H1 (cell line): ENCODE measurements around the gene GRIK1. TPM values are rescaled to one million over a fixed set of nuclear protein-coding genes. Genes with fewer than 3 reads are reported as not detected.

Experiments
- CTCF ChIA-PET: fragments of 300-600 bp; sonication (Branson Sonifier 250); formaldehyde crosslinking; loops from one replicate; lab custom pipeline; 2021; ENCODE audit not compliant: partially characterized antibody; lab: Charles Lee
- POLR2A ChIA-PET: fragments of 300-600 bp; sonication (Branson Sonifier 250); formaldehyde crosslinking; loops from one replicate; lab custom pipeline; 2021; ENCODE audit warnings: inconsistent platforms; ENCODE audit not compliant: partially characterized antibody; lab: Charles Lee
- DNase-seq, 2 experiments: peaks; one replicate each; pipeline versions ENCODE4 v3.0.0 to v3.0.0-alpha.2; 2010 to 2022; ENCODE audit warnings: low spot score in 2 of 2, low read depth in 1 of 2, mixed read lengths in 1 of 2
- FAIRE-seq: peaks from 2 replicates; lab custom pipeline; 2011; peaks lifted over from hg19 to GRCh38; lab: Jason Lieb, UNC
- H2AFZ ChIP-seq: 2 replicates; pipeline ENCODE4 v1.8.1; 2012; ENCODE audit warnings: low read length, inconsistent platforms
- H2AK5ac ChIP-seq: 2 replicates; pipeline ENCODE4 v1.6.1; 2013; ENCODE audit warnings: low read depth, low read length
- H2BK120ac ChIP-seq: replicated peaks from 2 replicates; pipeline ENCODE3; 2013; ENCODE audit warnings: low read depth, low read length, inconsistent platforms
- H2BK12ac ChIP-seq: 2 replicates; pipeline ENCODE4 v1.6.1; 2013; ENCODE audit warnings: low read depth, low read length
- H2BK15ac ChIP-seq: 2 replicates; pipeline ENCODE4 v1.6.1; 2013; ENCODE audit warnings: low read length
- H2BK20ac ChIP-seq: 2 replicates; pipeline ENCODE4 v1.6.1; 2013; ENCODE audit warnings: low read length
- H2BK5ac ChIP-seq: 2 replicates; pipeline ENCODE4 v1.6.1; 2013; ENCODE audit warnings: low read depth, low read length
- H3K14ac ChIP-seq: 2 replicates; pipeline ENCODE4 v1.6.1; 2013; ENCODE audit warnings: inconsistent platforms; ENCODE audit not compliant: insufficient read length
- H3K18ac ChIP-seq: 2 replicates; pipeline ENCODE4 v1.6.1; 2013; ENCODE audit warnings: low read length; ENCODE audit errors: extremely low read depth
- H3K23ac ChIP-seq: 2 replicates; pipeline ENCODE4 v1.6.1; 2013; ENCODE audit warnings: inconsistent platforms; ENCODE audit not compliant: insufficient read length
- H3K23me2 ChIP-seq: 2 replicates; pipeline ENCODE4 v1.6.1; 2013; ENCODE audit warnings: low read depth, low read length
- H3K27ac ChIP-seq: 2 replicates; pipeline ENCODE4 v1.6.1; 2011; ENCODE audit warnings: low read depth, low read length, inconsistent platforms
- H3K27me3 ChIP-seq, 4 experiments: replicated peaks in 1 of 4; 1 replicate in 1 of 4; 2 replicates in 3 of 4; pipeline versions ENCODE4 v1.6.1 to v1.8.1; 2011 to 2013; ENCODE audit warnings: low read length in 3 of 4, mild to moderate bottlenecking in 3 of 4, inconsistent platforms in 2 of 4, mixed read lengths in 2 of 4, moderate library complexity in 1 of 4; ENCODE audit not compliant: control insufficient read depth in 3 of 4, insufficient read depth in 3 of 4; ENCODE audit errors: extremely low read depth in 1 of 4
- H3K36me3 ChIP-seq, 4 experiments: 2 replicates each; pipeline versions ENCODE4 v1.6.1 to v1.8.1; 2011 to 2013; ENCODE audit warnings: mild to moderate bottlenecking in 4 of 4, low read length in 3 of 4, moderate library complexity in 2 of 4, control low read depth in 1 of 4, inconsistent platforms in 1 of 4; ENCODE audit not compliant: insufficient read depth in 4 of 4, control insufficient read depth in 2 of 4
- H3K4ac ChIP-seq: replicated peaks from 2 replicates; pipeline ENCODE3; 2013; ENCODE audit warnings: low read length, low read depth, mixed read lengths, inconsistent platforms; ENCODE audit not compliant: insufficient read length
- H3K4me1 ChIP-seq, 4 experiments: replicated peaks in 1 of 4; 1 replicate in 1 of 4; 2 replicates in 3 of 4; pipeline versions ENCODE4 v1.6.1 to v1.8.1; 2011 to 2013; ENCODE audit warnings: low read length in 3 of 4, inconsistent platforms in 2 of 4, mixed read lengths in 1 of 4; ENCODE audit not compliant: insufficient read depth in 4 of 4, control insufficient read depth in 3 of 4
- H3K4me2 ChIP-seq, 2 experiments: 2 replicates each; pipeline versions ENCODE4 v1.6.1 to v1.8.1; 2011 to 2013; ENCODE audit warnings: low read depth in 2 of 2, low read length in 2 of 2, control low read depth in 1 of 2, inconsistent platforms in 1 of 2, mild to moderate bottlenecking in 1 of 2; ENCODE audit not compliant: insufficient read depth in 1 of 2
- H3K4me3 ChIP-seq, 4 experiments: fragments of 200-600, 300-600 bp in 1 of 4; sonication (generic), shearing (Covaris generic), sonication (Bioruptor Twin) in 1 of 4; 2 replicates each; pipeline versions ENCODE4 v1.5.1 to v1.8.1; 2011 to 2016; ENCODE audit warnings: low read length in 4 of 4, low read depth in 3 of 4, control low read depth in 2 of 4, inconsistent platforms in 2 of 4, mild to moderate bottlenecking in 2 of 4, mixed read lengths in 1 of 4, moderate library complexity in 1 of 4; ENCODE audit not compliant: insufficient read depth in 2 of 4; ENCODE audit errors: extremely low read depth in 1 of 4
- H3K56ac ChIP-seq: replicated peaks from 2 replicates; pipeline ENCODE3; 2013; ENCODE audit warnings: low read depth, mild to moderate bottlenecking, mixed read lengths, low read length, inconsistent platforms; ENCODE audit not compliant: insufficient read length
- H3K79me1 ChIP-seq: 2 replicates; pipeline ENCODE4 v1.6.1; 2013; ENCODE audit warnings: low read depth, low read length, control low read depth
- H3K79me2 ChIP-seq, 2 experiments: 2 replicates each; pipeline versions ENCODE4 v1.6.1 to v1.8.1; 2012 to 2013; ENCODE audit warnings: low read length in 2 of 2, mild to moderate bottlenecking in 2 of 2, inconsistent platforms in 1 of 2; ENCODE audit not compliant: insufficient read depth in 2 of 2, control insufficient read depth in 1 of 2
- H3K9ac ChIP-seq, 4 experiments: replicated peaks in 1 of 4; 1 replicate in 1 of 4; 2 replicates in 3 of 4; pipeline versions ENCODE4 v1.6.1 to v1.8.1; 2011 to 2013; ENCODE audit warnings: low read depth in 3 of 4, low read length in 3 of 4, control low read depth in 2 of 4, mild to moderate bottlenecking in 2 of 4, moderate library complexity in 2 of 4, inconsistent platforms in 1 of 4; ENCODE audit errors: extremely low read depth in 1 of 4
- H3K9me3 ChIP-seq, 2 experiments: 2 replicates each; pipeline versions ENCODE4 v1.6.1 to v1.8.1; 2012 to 2013; ENCODE audit warnings: mild to moderate bottlenecking in 2 of 2, moderate library complexity in 2 of 2, control low read depth in 1 of 2, inconsistent platforms in 1 of 2, low read depth in 1 of 2, low read length in 1 of 2, mixed read lengths in 1 of 2; ENCODE audit not compliant: insufficient read depth in 2 of 2
- H4K20me1 ChIP-seq, 2 experiments: replicated peaks in 1 of 2; 2 replicates each; pipeline versions ENCODE3 to v1.8.1; 2011 to 2013; ENCODE audit warnings: inconsistent platforms in 2 of 2, low read length in 2 of 2, mild to moderate bottlenecking in 1 of 2; ENCODE audit not compliant: insufficient read depth in 2 of 2, control insufficient read depth in 1 of 2
- H4K5ac ChIP-seq: 2 replicates; pipeline ENCODE4 v1.6.1; 2013; ENCODE audit warnings: low read length, low read depth, mixed read lengths, inconsistent platforms; ENCODE audit not compliant: insufficient read length
- H4K8ac ChIP-seq: 2 replicates; pipeline ENCODE4 v1.8.0; 2013; ENCODE audit warnings: mild to moderate bottlenecking, moderate library complexity, low read length, inconsistent platforms; ENCODE audit not compliant: insufficient read depth; ENCODE audit errors: extremely low read depth
- H4K91ac ChIP-seq: replicated peaks from 2 replicates; pipeline ENCODE3; 2013; ENCODE audit warnings: low read length, mixed read lengths, inconsistent platforms; ENCODE audit not compliant: insufficient read length
- MAFK ChIP-seq: IDR thresholded peaks from 2 replicates; pipeline ENCODE4 v1.6.1; 2012; ENCODE audit warnings: low read depth, mild to moderate bottlenecking, improper control_type of control experiment, low read length
- WGBS, 2 experiments: shearing (Covaris generic) in 1 of 2; methylation state at CpG; one replicate each; pipeline versions ENCODE4 v1.1.6 to v1.1.7; 2013 to 2015; ENCODE audit warnings: low lambda C conversion rate in 2 of 2, mixed read lengths in 2 of 2, inconsistent platforms in 1 of 2, low coverage in 1 of 2, missing lambda C conversion rate in 1 of 2; ENCODE audit not compliant: insufficient replicate concordance in 2 of 2, insufficient coverage in 1 of 2, insufficient read length in 1 of 2; ENCODE audit errors: extremely low coverage in 1 of 2, missing lambda C conversion rate in 1 of 2; 5-methylcytosine and 5-hydroxymethylcytosine counted together
- polyA plus RNA-seq, 7 experiments: library from polyadenylated mRNA; depleted of rRNA in 3 of 7; stranded (reverse) in 5 of 7; unstranded in 2 of 7; fragments of >200 nt in 5 of 7; fragments of 200-250 nt in 2 of 7; gene quantifications; 1 replicate in 5 of 7; 2 replicates in 1 of 7; 4 replicates in 1 of 7; pipeline versions ENCODE4 v1.2.1 to v1.2.3, GENCODE V29; 2011 to 2013; ENCODE audit warnings: missing spikeins in 2 of 7, mixed read lengths in 2 of 7
- total RNA-seq: library from RNA; stranded (reverse); fragmentation: NEBNext Ultra II Directional; extraction: Animal tissue kit (Norgen Biotek cat#: 25700); gene quantifications from 2 replicates; pipeline ENCODE4 v1.2.1, GENCODE V29; 2021
- TF ChIP-seq, protein P1 (sequence below): IDR thresholded peaks from 2 replicates; pipeline ENCODE4 v1.6.1; 2011; ENCODE audit warnings: low read length, improper control_type of control experiment

The GRIK1 gene
- total and polyA plus RNA-seq, 2 of the 8 experiments (the other 6 are each of a cell fraction or from before 2014, with no cell fraction given), result 0.11 to 0.32 TPM

DNA sequence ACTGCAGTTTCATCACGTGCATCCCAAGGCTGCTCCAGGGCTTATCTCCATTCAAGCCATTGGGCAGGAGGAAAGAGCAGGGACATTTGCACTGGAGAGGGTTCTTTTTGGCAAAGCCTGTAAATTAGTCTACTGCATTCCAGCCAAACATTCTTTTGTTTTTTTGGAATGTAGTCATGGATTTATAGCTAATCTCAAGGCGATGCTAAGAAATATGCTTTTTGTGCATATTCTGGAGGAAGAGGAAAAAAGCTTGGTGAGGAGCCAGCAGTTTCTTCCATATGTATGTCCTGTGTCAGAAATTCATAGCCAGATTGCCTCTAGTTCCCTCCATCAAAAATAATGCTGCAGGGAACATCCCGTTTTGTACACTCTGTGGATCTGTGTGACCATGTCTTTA lies 419.6 kb downstream of the GRIK1 start:
- H3K4me3 ChIP-seq, result no peak overlapping the region
- no peak overlapping the region for H2BK5ac ChIP-seq
- DNase-seq, result no peak
- no peak for FAIRE-seq
- no peak overlapping the region for H2AK5ac ChIP-seq
- H3K4me2 ChIP-seq, result no peak overlapping the region
- H3K9me3 ChIP-seq, result no peaks in the 10 kb centered on the region
- H3K36me3 ChIP-seq, result no peaks in the 10 kb centered on the region
- no peak overlapping the region for H3K14ac ChIP-seq
- H2BK120ac ChIP-seq, result no peak overlapping the region
- no peak overlapping the region for H3K27ac ChIP-seq
- no peak overlapping the region for H4K91ac ChIP-seq
- H3K79me2 ChIP-seq, result no peaks in the 10 kb centered on the region
- TF ChIP-seq, protein P1, sequence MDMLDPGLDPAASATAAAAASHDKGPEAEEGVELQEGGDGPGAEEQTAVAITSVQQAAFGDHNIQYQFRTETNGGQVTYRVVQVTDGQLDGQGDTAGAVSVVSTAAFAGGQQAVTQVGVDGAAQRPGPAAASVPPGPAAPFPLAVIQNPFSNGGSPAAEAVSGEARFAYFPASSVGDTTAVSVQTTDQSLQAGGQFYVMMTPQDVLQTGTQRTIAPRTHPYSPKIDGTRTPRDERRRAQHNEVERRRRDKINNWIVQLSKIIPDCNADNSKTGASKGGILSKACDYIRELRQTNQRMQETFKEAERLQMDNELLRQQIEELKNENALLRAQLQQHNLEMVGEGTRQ, result no peak
- no peak for TF ChIP-seq MAFK
- TF ChIP-seq, all 59 proteins: peak for 0
- H3K23me2 ChIP-seq, result no peaks in the 10 kb centered on the region
- H3K27me3 ChIP-seq, result no peaks in the 10 kb centered on the region
- H3K56ac ChIP-seq, result no peak overlapping the region
- no peak overlapping the region for H2AFZ ChIP-seq
- CTCF ChIA-PET, result interaction anchor here (0.7 kb wide), 1 partner anchor 9 kb away, joined by 3 read pairs; no protein-coding TSS in a partner anchor
- H2BK12ac ChIP-seq, result no peak overlapping the region
- POLR2A ChIA-PET, result no interaction called here
- no peak overlapping the region for H3K18ac ChIP-seq
- no peaks in the 10 kb centered on the region for H3K4me1 ChIP-seq
- H2BK20ac ChIP-seq, result no peak overlapping the region
- no peaks in the 10 kb centered on the region for H3K79me1 ChIP-seq
- H3K9ac ChIP-seq, result no peak overlapping the region
- no peak overlapping the region for H4K5ac ChIP-seq
- H2BK15ac ChIP-seq, result no peak overlapping the region
- no peak overlapping the region for H3K23ac ChIP-seq
- H4K20me1 ChIP-seq, result no peaks in the 10 kb centered on the region
- H4K8ac ChIP-seq, result no peak overlapping the region
- H3K4ac ChIP-seq, result no peak overlapping the region
- WGBS, 2 experiments, result 89% methylated on average over 3 of the region's 3 CpGs; no CpG with 5 or more reads in 1 of the 2 experiments
